HG03108 (cell line): ENCODE results near the gene CAPN14.

Experiments used
- ATAC-seq: cut with Tn5 transposase; IDR thresholded peaks from one replicate; pipeline ENCODE4 v1.9.1; 2021; ENCODE audit warnings: moderate library complexity; ENCODE audit not compliant: unreplicated experiment

Gene CAPN14

DNA sequence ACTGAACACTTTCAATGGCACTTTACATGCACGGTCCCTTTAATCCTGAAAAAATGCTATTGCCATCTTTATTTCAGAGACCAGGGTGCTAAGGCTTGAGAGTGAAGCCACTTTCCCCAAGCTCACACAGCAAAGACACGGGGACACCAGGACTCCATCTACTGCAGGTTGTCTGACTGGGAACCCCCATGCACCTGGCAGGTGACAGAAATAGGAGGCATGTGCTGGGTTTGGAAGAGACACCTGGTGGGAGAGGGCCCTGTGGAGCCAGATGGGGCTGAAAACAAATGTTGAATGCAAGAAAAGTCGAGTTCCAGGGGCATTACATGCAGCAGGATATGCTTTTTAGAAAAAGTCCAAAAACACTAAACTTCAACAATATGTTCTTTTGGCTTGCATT is 11.4 kb upstream of the CAPN14 start:
- no peak for ATAC-seq

DNA sequence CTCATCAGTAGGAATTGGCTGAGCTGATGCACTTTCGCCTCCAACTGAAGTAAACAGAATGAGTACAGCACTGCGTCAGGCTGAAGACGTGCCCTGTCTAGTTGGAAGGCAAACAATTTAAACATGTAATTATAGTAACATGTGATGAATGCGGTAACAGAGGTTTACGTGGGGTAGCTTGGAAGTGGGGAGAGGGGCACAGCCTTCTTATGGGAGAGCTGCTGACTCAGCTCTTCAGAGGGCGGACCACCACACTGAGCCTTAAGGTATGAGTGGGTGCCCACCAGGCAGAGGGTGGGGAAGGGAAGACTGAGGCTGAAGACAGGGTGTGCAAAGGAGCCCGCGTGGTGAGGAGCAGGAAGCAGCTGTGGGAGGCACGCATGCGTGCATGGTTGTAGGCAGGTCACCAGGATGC is 10.4 kb upstream of the CAPN14 start:
- ATAC-seq, result no peak

DNA sequence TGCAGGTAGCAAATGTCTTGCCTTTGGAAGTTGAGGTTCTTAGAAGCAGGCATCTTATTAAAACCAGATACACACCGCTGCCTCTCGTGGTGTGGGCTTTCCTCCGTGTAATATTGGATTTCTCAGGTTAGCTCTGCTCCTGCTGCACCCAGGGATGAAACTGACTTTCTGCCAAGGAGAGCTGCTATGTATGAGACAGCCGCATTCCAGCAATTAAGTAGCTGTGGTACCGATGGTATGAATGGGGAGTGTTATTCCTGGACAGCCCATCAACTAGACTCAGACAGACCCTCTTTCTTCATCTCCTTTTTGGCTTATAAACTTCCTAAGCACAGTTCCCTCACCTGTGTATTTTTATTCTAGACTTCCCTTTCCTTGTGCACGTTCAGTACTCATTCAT is 9.8 kb upstream of the CAPN14 start:
- ATAC-seq, result no peak

DNA sequence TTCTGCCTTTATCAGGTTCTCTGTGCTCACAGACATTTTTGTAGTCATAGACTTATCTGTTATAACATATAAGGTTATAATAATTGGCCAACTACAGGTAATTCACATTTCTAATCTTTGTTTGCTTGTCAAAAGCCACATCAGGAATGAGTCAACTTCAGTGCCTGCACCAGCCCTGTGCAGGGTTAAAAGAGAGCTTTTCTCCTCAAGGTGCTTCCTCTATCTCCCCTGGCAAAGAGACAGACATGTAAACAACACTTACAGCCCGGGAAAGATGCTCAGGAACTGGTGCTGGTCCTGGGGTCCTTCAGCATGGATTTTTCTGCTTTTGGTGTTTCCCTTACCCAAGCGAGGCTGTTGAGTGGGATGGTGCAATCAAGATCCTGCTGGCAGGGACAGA is 9.0 kb upstream of the CAPN14 start:
- ATAC-seq, result no peak

DNA sequence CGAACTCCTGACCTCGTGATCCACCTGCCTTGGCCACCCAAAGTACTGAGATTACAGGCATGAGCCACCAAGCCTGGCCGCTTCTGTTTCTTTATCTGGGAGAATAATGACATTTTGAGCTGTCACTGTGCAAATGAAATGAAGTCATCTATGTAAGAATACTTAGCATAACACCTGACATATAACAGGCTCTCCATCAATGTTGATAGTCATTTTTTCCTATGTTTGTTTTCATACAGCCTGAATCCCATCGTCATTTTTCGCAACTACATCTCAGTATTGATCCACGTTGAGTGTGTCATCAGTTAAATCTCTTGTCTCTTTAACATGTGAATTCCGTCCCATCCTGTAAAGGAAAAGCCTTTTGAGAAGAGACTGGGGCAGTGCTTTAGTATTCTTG is 6.4 kb upstream of the CAPN14 start:
- no peak for ATAC-seq

DNA sequence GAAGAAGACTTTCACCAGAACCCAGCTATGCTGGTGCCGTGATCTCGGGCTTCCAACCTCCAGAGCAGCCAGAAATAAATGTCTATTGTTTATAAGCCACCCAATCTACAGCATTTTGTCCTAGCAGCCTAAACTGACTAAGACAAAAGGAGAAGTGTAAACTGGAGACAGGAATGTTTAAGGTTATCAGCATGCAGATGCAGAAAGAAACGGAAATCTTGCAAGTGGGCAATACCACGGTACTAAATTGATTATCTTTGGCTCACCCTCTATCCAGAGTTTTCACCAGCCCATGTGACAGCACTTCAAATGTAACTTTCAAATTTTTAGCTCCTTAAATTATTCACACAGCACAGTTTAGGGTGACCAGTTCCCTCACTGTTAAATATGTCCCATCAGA is 5.7 kb upstream of the CAPN14 start:
- ATAC-seq, result no peak

DNA sequence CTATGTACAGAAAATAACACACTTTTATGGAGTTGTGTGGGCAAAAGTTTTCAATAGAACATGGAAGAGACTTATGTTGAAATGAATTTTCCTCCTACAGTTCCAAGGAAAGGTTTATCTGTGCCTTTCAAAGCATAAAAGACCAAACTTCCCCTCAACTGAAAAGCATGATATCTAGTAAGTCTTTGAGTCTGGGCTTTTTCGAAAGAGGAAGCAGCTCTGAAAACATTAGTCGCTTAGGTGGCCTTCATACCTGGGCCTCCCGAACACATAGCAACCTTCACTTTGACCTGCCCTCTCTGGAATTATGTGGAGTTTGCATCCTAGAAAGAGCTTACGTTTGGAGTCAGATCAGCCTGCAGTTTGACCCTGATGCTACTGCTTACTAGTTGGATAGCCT is 4.8 kb upstream of the CAPN14 start:
- no peak for ATAC-seq

DNA sequence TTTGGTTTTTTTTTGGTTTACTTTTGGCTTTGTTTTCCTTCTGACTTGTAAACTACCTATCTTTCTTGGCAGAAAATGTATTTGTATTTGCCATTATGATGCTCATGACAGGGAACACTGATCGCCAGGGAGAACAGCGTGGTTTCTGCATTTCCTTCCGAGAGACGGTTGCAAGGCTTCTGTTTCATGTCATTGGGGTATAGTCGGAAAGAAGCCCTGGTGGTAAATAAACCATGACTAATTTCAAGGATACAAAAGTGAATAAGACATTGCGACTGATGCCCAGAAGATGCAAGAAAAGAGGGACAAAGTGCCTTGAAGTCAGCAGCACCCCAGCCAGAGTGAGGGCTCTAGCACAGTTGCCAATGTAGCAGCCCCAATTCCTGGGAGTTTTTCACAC is 4.2 kb upstream of the CAPN14 start:
- no peak for ATAC-seq

DNA sequence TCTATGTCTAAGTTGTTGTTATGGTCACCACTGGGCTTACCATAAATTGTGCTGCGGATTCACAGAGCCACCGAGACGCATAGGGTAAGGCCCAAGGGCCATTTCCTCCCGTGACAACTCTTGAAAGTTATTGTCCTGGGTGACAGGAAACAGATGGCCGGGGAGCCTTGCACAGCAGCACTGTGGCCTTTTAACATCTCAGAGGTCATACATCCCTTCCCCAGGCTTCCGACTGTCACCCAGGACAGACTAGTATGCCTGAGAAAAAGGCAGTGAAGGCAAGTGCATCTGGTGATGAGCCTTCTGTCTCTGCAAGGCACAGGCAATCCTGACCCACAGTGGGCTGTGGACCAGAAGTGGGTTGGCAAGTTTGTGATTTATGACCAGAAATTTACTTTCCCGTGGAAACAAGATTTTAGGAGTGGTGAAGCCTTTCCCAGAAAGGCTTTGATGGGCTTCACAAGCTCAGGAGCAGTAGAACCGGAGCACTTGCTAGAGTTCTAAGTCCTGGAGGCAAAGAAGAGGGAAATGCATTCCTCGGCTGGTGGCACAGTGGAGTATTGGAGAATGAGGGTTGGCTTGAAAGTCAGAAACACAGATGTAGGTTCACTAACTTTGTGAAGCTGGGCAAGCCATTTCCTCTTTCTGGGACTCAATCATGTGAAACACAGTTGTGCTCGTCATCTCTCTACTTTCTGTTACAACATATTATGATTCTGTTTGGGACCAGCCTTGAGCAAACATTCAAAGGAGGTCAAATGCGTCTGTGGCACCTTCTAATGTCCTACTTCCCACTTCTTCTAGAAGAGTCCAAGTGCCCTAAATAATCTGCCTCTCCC is 2.0 kb upstream of the CAPN14 start:
- ATAC-seq, result peak; percentile 77

DNA sequence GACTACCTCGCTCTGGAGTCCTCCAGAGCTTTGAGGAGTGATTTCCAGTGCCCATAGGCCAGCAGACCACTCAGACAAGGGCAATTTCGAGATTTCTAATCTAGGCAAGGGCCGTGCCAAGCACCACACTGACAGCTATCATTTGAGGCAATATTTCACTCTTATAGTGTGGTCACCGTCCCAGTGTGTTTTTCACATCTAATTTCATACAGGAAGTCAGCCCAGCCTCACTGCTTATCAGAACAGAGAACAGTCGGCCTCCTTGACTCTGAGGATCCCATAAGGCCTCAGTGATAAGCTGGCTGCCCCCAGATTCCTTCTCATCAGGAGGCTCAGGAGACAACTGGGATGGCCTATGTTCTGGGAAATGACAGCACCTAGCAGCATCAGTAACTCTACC is 581 bp downstream of the CAPN14 start:
- ATAC-seq, result peak; percentile 36

DNA sequence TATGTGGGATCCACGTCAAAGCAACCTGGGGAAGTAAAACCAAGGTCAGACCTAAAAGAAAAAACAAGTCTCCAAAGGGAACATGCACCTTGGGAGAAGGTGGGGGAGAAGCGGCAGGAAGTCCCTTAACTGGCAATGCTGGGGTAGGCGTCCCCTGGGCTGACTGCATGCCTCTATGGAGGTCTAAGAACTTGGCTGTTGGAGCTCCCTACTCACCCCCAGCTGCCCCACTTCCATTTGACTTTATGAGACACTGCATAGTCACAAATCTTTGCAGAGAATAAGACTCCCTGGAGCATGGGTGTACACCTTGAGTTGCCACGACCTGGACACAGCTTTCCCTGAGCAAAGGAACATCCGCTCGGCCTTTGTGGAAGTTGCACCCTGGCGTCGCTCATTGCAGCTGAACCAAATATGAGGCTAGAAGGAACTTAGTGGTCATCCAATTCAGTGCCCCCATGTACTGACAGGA is 2.8 kb downstream of the CAPN14 start:
- no peak for ATAC-seq

DNA sequence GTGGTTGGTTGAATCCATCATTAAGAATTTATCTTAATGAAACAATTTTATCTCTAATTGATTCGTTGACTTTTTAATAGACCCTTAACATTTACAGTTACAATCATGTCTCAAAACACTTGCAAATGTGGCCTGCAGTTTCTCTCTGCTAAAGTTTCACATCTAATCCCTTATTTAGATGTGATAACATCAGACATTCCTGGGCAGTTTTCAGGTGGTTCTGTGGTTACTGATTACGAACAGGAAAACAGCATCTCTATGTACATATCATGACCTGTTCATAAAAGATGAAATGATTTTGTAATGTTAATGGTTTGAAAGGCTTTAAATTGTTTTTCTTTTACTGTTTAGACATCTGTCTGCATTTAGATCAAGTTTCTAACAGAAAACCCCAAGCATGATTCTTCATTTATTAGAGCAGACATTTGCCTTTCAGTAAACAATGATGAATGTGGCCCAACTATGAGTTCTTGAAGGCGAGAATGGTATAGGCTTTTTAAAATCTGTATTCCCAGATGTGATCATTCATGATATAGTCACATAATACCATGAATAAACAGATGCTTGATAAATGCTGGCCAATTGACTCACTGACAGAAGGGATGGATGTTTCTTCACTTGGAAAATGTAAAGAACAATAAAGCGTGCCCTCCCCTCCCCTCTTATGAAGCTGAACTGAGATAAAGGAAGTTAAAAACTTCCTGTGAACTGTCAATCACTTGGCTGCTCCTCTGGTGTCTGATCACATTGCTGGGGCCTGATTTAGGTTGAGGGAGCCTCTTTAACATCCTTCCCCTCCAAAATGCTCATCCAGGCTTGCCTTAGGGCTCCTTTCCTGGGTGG is 3.5 kb downstream of the CAPN14 start:
- no peak for ATAC-seq

DNA sequence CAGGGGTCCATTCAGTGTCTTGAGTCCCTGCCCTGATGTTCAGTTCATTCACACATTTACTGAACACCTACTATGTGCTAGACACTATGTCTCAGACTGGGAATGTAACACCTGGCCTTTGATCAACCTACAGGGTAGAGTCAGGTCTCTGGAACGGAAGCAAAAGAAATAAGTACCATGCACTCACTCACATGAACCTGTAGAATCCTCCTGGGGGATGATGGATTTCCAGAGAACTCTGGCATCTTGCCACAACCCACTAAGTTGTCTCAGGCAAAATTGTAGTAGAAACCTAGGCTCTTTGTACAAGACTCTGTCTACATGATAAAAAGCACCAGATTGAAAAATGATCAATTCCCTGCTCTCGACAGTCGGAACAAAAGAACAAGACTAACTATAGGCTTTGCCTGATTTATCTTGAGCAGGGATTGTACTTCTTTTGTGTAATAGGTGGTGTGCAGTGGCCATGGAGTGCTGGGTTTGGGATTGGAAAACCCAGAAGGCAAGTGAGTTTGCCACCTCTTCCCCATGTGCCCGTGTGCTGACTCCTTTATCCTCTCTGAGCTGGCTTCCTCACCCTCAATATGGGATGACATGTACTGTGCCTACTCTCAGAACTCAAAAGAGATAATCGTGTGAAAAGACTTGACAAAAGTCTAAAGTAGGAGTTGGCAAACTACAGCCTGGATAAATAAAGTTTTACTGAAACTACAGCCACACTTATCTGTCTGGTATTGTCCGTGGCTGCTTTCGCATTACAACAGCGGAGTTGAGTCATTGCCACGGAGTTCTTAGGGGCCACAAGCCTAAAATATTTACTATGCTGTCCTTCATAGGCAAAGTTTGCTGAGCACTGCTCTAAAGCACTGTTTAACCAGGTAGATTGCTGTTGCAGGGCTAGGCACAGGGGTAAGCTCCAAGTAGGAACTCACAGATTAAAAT is 4.4 kb downstream of the CAPN14 start:
- no peak for ATAC-seq

DNA sequence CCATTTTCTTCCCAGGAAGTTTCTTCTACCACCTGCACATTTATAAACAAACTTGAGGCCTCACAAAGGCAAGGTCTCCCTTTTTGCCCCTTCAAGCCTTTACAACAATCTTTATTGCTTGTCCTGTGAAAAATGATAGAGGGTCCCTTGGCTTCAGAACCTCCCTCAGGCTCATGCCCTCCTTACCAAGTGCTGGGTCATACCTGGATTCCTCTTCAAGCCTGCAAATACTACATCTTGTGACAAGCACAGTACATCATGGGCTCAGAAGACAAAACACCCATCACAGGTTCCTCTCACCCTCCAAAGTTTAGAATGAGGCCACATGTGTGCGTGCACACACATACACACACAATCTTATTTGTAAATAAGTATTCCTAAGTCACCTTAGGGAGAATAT is 9.1 kb downstream of the CAPN14 start:
- no peak for ATAC-seq

DNA sequence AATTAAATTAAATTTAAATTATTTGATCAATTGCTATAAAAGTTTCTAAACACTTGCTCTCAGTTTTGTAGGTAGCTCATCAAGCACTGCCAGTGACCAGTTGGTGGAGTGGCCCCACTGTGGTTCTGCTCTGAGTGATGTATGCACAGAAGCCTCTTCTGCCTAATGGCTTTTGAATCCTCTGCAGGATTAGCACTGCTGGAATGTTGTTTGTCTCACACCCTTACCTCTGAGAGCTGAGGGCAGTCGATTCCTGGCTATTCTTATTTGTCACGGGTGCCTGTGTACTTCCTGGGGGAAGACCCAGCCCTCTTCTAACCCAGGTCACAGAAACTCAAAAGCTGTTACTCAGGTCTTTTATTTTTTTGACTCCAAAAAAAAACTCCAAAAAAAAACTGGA is 9.5 kb downstream of the CAPN14 start:
- no peak for ATAC-seq

DNA sequence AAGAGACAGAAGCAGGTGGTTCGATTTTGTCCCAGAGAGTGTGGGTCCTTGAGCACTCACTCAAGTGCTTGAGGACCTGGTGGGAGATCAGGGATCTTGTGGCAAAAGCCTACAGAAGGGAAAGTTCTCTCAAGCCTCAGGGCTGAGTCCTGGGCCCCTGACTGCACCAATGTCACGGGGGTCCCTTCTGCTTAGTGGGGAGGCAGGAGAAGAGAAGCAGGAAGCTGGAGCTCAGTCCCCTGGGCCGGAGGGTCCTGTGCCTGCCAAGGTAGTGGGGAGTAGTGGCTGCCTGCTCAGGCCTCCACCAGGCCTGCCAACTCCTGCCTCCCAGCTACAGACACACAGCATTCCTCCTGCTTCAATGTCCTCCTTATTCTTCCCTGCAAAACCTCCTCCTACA is 11.7 kb downstream of the CAPN14 start:
- no peak for ATAC-seq

DNA sequence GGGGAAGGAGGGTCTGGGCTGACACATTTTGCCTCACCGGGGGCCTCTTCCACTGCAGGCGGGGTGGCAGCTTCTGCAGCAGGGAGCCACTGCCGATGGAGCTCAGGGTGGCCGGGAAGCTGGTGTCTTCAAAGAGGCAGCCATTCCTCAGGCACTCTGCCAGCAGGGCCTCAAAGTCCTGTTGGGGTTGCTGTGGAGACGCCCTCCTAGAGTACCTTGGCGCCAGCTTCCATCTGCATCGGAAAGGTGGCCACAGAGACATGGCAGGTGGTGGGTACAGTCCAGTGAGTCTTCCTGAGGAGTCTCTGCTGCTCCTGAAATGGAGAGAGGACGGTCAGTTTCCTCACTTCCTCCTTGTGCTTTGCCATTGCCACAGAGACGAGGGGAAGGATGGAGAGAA is 12.1 kb downstream of the CAPN14 start:
- ATAC-seq, result no peak

DNA sequence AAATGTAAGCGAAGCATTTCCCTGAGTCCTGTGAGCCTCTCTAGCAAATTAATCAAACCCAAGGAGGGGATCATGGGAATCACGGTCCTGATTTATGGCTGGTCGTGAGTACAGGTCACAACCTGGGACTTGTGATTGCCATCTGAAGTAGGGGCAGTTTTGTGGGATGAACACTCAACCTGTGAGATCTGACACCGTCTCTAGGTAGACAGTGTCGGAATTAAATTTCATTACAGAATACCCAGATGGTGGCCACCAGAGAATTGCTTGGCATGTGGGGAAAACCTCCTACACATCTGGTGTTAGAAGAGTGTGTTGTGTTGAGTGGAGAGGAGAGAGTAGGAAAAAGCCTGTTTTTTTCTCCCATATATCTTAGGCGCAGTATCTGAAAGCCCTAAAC is 12.5 kb downstream of the CAPN14 start:
- no peak for ATAC-seq

DNA sequence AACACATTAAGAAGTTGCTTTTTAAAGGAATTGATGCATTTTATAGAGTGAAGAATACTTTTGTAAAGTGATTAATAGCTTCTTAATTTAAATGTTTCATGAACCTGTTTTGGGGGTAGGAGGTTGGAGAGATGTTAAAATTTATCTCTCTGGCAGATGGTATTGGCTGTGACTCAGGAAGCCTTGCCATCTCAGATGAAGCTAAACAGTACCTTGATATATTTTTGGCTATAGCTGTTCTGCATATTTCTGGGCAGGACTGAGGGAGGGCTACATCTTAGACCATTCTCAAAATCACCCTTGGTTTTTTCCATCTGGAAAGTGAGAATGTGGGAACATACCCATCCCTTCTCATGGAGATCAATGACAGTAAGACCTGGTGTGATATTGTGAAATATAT is 13.4 kb downstream of the CAPN14 start:
- no peak for ATAC-seq

DNA sequence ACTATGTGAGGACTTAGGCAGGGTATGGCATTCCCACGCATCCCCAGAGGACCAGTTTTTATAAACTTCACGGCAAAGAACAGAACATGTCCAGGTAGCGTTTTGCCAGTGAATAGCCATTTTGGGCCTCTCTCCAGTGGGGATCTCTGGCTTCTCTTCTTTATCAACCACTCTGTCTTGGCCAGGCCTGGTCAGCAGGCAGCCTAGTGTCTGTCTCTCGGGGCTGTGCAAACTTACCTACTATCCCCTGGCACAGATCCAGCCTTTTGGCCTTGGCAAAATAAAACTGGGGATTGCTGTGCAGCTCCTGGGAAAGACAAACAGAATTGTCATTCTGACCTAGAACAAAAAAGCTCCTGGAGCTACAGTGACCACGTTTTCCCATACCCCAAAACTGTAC is 14.5 kb downstream of the CAPN14 start:
- ATAC-seq, result no peak

DNA sequence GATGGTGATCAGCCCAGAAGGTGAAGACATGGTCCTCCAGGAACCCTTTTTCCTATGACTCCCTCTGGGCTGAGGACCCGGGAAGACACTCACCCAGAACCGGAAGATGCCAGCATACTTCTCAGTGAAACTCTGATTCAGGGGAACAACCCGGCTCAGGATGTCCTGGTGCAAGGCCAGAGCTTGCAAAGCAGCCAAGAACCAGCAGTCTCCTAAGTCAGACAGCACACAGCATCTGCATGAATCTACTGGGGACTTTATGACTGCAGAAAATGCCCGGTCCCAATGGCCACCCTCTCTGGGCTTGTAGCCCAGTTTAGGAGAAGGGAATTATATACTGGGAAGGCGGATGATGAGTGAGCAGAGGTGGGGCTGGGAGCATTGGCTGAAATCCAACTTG is 15.3 kb downstream of the CAPN14 start:
- no peak for ATAC-seq
